H9 (cell line): ENCODE results near the gene TRIM42. TPM values are rescaled to one million over a fixed set of nuclear protein-coding genes. Genes with fewer than 3 reads are reported as not detected.

Experiments
- DNase-seq: peaks from one replicate; pipeline ENCODE4 v3.0.0-alpha.2; 2017
- H2AFZ ChIP-seq: one replicate; pipeline ENCODE4 v1.6.1; 2013; ENCODE audit warnings: mild to moderate bottlenecking, low read length, control low read depth, moderate library complexity
- H2AK5ac ChIP-seq: 2 replicates; pipeline ENCODE4 v1.6.1; 2013; ENCODE audit warnings: low read length, control low read depth, mixed read lengths; ENCODE audit not compliant: insufficient read length
- H2BK120ac ChIP-seq: one replicate; pipeline ENCODE4 v1.6.1; 2013; ENCODE audit warnings: low read depth, mild to moderate bottlenecking, low read length, control low read depth, inconsistent platforms; ENCODE audit not compliant: poor library complexity, severe bottlenecking
- H2BK12ac ChIP-seq: 2 replicates; pipeline ENCODE4 v1.6.1; 2013; ENCODE audit warnings: low read length, control low read depth, mixed read lengths, low read depth; ENCODE audit not compliant: insufficient read length
- H2BK15ac ChIP-seq: 2 replicates; pipeline ENCODE4 v1.6.1; 2013; ENCODE audit warnings: low read depth, low read length, control low read depth
- H2BK20ac ChIP-seq: one replicate; pipeline ENCODE4 v1.6.1; 2013; ENCODE audit warnings: low read depth, mild to moderate bottlenecking, low read length, control low read depth, inconsistent platforms; ENCODE audit not compliant: poor library complexity, severe bottlenecking
- H2BK5ac ChIP-seq: 2 replicates; pipeline ENCODE4 v1.6.1; 2013; ENCODE audit warnings: low read length, control low read depth, mixed read lengths; ENCODE audit not compliant: insufficient read length
- H3K14ac ChIP-seq: 2 replicates; pipeline ENCODE4 v1.6.1; 2013; ENCODE audit warnings: low read length, control low read depth; ENCODE audit not compliant: insufficient read depth
- H3K18ac ChIP-seq: 2 replicates; pipeline ENCODE4 v1.6.1; 2013; ENCODE audit warnings: low read depth, mild to moderate bottlenecking, mixed read lengths, low read length, control low read depth; ENCODE audit not compliant: insufficient read length
- H3K23ac ChIP-seq: 2 replicates; pipeline ENCODE4 v1.6.1; 2013; ENCODE audit warnings: low read length, control low read depth, mixed read lengths, low read depth; ENCODE audit not compliant: insufficient read length
- H3K23me2 ChIP-seq: 2 replicates; pipeline ENCODE4 v1.6.1; 2013; ENCODE audit warnings: low read depth, mild to moderate bottlenecking, mixed read lengths, low read length, control low read depth; ENCODE audit not compliant: insufficient read length, poor library complexity, severe bottlenecking
- H3K27ac ChIP-seq: 2 replicates; pipeline ENCODE4 v1.5.1; 2013; ENCODE audit warnings: low read length, control low read depth, mixed read lengths, low read depth; ENCODE audit not compliant: insufficient read length
- H3K27me3 ChIP-seq: 2 replicates; pipeline ENCODE4 v1.6.1; 2013; ENCODE audit warnings: low read length, control low read depth, inconsistent platforms; ENCODE audit not compliant: insufficient read depth
- H3K4ac ChIP-seq: 2 replicates; pipeline ENCODE4 v1.6.1; 2013; ENCODE audit warnings: low read depth, mild to moderate bottlenecking, control low read depth, inconsistent platforms, low read length, moderate library complexity
- H3K4me1 ChIP-seq: 2 replicates; pipeline ENCODE4 v1.6.1; 2013; ENCODE audit warnings: low read length, control low read depth, inconsistent platforms; ENCODE audit not compliant: insufficient read depth
- H3K4me2 ChIP-seq: 2 replicates; pipeline ENCODE4 v1.6.1; 2013; ENCODE audit warnings: low read length, control low read depth, mixed read lengths; ENCODE audit not compliant: insufficient read length, insufficient read depth
- H3K56ac ChIP-seq: 2 replicates; pipeline ENCODE4 v1.6.1; 2013; ENCODE audit warnings: low read depth, mild to moderate bottlenecking, mixed read lengths, low read length, control low read depth; ENCODE audit not compliant: insufficient read length
- H3K79me1 ChIP-seq: 2 replicates; pipeline ENCODE4 v1.6.1; 2013; ENCODE audit warnings: low read depth, mild to moderate bottlenecking, moderate library complexity, low read length, control low read depth, inconsistent platforms; ENCODE audit not compliant: insufficient read depth, poor library complexity, severe bottlenecking
- H3K79me2 ChIP-seq: 2 replicates; pipeline ENCODE4 v1.6.1; 2013; ENCODE audit warnings: low read length, control low read depth, inconsistent platforms; ENCODE audit not compliant: insufficient read depth
- H3K9ac ChIP-seq: 2 replicates; pipeline ENCODE4 v1.6.1; 2013; ENCODE audit warnings: low read length, control low read depth, mixed read lengths; ENCODE audit not compliant: insufficient read length; ENCODE audit errors: extremely low read depth
- H3K9me3 ChIP-seq: one replicate; pipeline ENCODE4 v1.6.1; 2013; ENCODE audit warnings: low read depth, low read length, inconsistent platforms; ENCODE audit not compliant: control insufficient read depth
- H3T11ph ChIP-seq: one replicate; pipeline ENCODE4 v1.6.1; 2013; ENCODE audit warnings: mild to moderate bottlenecking, low read length, control low read depth, inconsistent platforms
- H4K20me1 ChIP-seq: one replicate; pipeline ENCODE4 v1.6.1; 2013; ENCODE audit not compliant: control insufficient read depth, insufficient read length, insufficient read depth
- H4K5ac ChIP-seq: 2 replicates; pipeline ENCODE4 v1.6.1; 2013; ENCODE audit warnings: low read depth, mild to moderate bottlenecking, mixed read lengths, low read length, control low read depth; ENCODE audit not compliant: insufficient read length
- H4K8ac ChIP-seq: replicated peaks from 2 replicates; pipeline ENCODE4 v1.6.1; 2013; ENCODE audit warnings: low read length, control low read depth, mixed read lengths, low read depth; ENCODE audit not compliant: insufficient read length
- H4K91ac ChIP-seq: 2 replicates; pipeline ENCODE4 v1.6.1; 2013; ENCODE audit warnings: low read depth, mild to moderate bottlenecking, moderate library complexity, mixed read lengths, low read length, control low read depth; ENCODE audit not compliant: insufficient read length
- H3K27ac Mint-ChIP-seq, 3 experiments: 2 replicates in 2 of 3; 3 replicates in 1 of 3; pipeline ENCODE4 v1.8.0; 2020 to 2021; ENCODE audit warnings: mixed read lengths in 3 of 3, mild to moderate bottlenecking in 1 of 3, moderate library complexity in 1 of 3
- H3K27me3 Mint-ChIP-seq: 2 replicates; pipeline ENCODE4 v1.8.0; 2021; ENCODE audit warnings: low read depth, mild to moderate bottlenecking, moderate library complexity, mixed read lengths
- H3K36me3 Mint-ChIP-seq, 3 experiments: 2 replicates in 2 of 3; 3 replicates in 1 of 3; pipeline ENCODE4 v1.8.0; 2020 to 2021; ENCODE audit warnings: low read depth in 3 of 3, mixed read lengths in 3 of 3; ENCODE audit not compliant: insufficient read depth in 1 of 3
- H3K4me1 Mint-ChIP-seq, 2 experiments: 2 replicates each; pipeline ENCODE4 v1.8.0; 2020; ENCODE audit warnings: mixed read lengths in 2 of 2
- H3K4me3 Mint-ChIP-seq, 2 experiments: 2 replicates in 1 of 2; 3 replicates in 1 of 2; pipeline ENCODE4 v1.8.0; 2020 to 2021; ENCODE audit warnings: mild to moderate bottlenecking in 2 of 2, mixed read lengths in 2 of 2, moderate library complexity in 1 of 2
- H3K9me3 Mint-ChIP-seq, 2 experiments: 2 replicates in 1 of 2; 3 replicates in 1 of 2; pipeline ENCODE4 v1.8.0; 2020; ENCODE audit warnings: mild to moderate bottlenecking in 2 of 2, mixed read lengths in 2 of 2, moderate library complexity in 1 of 2
- WGBS: extraction: QIAGEN DNeasy Blood & Tissue Kit; methylation state at CpG from one replicate; pipeline ENCODE4 v1.1.7; 2013; ENCODE audit warnings: missing lambda C conversion rate, low lambda C conversion rate, mixed read lengths; ENCODE audit not compliant: insufficient read length; ENCODE audit errors: extremely low coverage; 5-methylcytosine and 5-hydroxymethylcytosine counted together
- total RNA-seq: library from RNA; stranded (reverse); gene quantifications from 2 replicates; pipeline ENCODE4 v1.2.1, GENCODE V29; 2021
- TF ChIP-seq, protein P1 (sequence below): fragments of 200-600 bp; sonication (generic); conservative IDR thresholded peaks from 3 replicates; pipeline ENCODE4 v1.8.0; 2021; ENCODE audit warnings: antibody characterized with exemption, mild to moderate bottlenecking

TRIM42 gene
- total RNA-seq, 1 experiment from 2014 or later: not detected

DNA sequence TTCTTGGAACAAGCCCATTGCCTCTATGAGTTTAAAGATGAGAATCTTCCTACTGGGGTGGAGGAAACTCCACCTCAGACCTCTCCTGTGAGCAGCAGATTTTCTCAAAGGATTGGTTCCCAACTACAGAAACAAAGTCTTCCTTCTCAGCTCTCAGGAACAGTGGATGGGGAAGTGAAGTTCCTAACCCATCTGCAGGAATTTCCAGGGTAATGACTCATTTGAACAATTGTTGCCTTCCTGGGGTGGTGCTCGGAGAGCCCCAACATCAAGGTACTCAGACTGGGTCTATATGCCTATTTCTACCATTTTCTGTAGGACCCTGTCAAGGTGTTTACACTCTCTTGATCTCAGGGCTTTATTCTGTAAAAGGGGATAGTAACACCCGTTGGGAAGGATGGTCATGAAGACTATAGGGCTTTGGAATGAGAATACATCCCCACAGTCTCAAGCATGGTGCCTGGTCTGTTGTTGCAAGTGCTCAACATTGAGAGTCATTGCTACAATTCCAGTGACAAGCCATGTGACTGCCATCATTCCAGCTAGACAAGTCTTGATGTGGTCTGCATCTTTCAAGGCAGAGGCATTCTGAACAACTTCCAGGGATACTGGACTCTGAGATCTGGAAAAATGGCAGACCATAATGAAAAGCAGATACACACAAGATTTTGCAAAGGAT lies 33.0 kb downstream of the TRIM42 start:
- no peak overlapping the region for H2BK120ac ChIP-seq
- H4K20me1 ChIP-seq: no peaks in the 10 kb centered on the region
- no peak overlapping the region for H2AK5ac ChIP-seq
- TF ChIP-seq, protein P1, sequence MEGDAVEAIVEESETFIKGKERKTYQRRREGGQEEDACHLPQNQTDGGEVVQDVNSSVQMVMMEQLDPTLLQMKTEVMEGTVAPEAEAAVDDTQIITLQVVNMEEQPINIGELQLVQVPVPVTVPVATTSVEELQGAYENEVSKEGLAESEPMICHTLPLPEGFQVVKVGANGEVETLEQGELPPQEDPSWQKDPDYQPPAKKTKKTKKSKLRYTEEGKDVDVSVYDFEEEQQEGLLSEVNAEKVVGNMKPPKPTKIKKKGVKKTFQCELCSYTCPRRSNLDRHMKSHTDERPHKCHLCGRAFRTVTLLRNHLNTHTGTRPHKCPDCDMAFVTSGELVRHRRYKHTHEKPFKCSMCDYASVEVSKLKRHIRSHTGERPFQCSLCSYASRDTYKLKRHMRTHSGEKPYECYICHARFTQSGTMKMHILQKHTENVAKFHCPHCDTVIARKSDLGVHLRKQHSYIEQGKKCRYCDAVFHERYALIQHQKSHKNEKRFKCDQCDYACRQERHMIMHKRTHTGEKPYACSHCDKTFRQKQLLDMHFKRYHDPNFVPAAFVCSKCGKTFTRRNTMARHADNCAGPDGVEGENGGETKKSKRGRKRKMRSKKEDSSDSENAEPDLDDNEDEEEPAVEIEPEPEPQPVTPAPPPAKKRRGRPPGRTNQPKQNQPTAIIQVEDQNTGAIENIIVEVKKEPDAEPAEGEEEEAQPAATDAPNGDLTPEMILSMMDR: no peak
- H3K27me3 Mint-ChIP-seq: peaks cover 5% of the 10 kb centered on the region; the same call in 1 of the 2 replicates
- H3K9me3 Mint-ChIP-seq: peaks cover 9% of the 10 kb centered on the region in 2 experiments
- H3K4me3 Mint-ChIP-seq: no peak overlapping the region
- DNase-seq: no peak
- no peak overlapping the region for H2AFZ ChIP-seq
- no peaks in the 10 kb centered on the region for H3K79me1 ChIP-seq
- no peak overlapping the region for H3K4me2 ChIP-seq
- no peak overlapping the region for H3K9ac ChIP-seq
- no peak overlapping the region for H3K4ac ChIP-seq
- no peak overlapping the region for H2BK5ac ChIP-seq
- H3K27ac Mint-ChIP-seq: no peak overlapping the region
- H3K9me3 ChIP-seq: peaks cover 2% of the 10 kb centered on the region
- no peaks in the 10 kb centered on the region for H3K23me2 ChIP-seq
- no peak overlapping the region for H3K56ac ChIP-seq
- no peak overlapping the region for H4K5ac ChIP-seq
- no peak overlapping the region for H4K8ac ChIP-seq
- H2BK12ac ChIP-seq: no peak overlapping the region
- H3K4me1 ChIP-seq: no peaks in the 10 kb centered on the region
- no peak overlapping the region for H3K18ac ChIP-seq
- H3K27me3 ChIP-seq: no peaks in the 10 kb centered on the region
- no CpG with 5 or more reads among the region's 2 CpGs for WGBS
- no peak overlapping the region for H3K27ac ChIP-seq
- H3K23ac ChIP-seq: no peak overlapping the region
- no peaks in the 10 kb centered on the region for H3K79me2 ChIP-seq
- peaks cover 17 to 19% of the 10 kb centered on the region in 2 experiments for H3K4me1 Mint-ChIP-seq
- H2BK20ac ChIP-seq: no peak overlapping the region
- H3T11ph ChIP-seq: no peak overlapping the region
- H2BK15ac ChIP-seq: no peak overlapping the region
- no peak overlapping the region for H3K14ac ChIP-seq
- peaks cover 0 to 13% (median 4%) of the 10 kb centered on the region in 3 experiments; a peak in 3 of 7 replicates for H3K36me3 Mint-ChIP-seq
- no peak overlapping the region for H4K91ac ChIP-seq
